OCI-LY1 (cell line): ENCODE data around the gene NSG1.

Experiments used
- CTCF ChIP-seq: fragments of 200-600 bp; sonication (generic), shearing (Covaris generic); IDR thresholded peaks from 2 replicates; pipeline ENCODE4 v1.5.1; 2017; ENCODE audit warnings: mild to moderate bottlenecking, antibody characterized with exemption, low read length, moderate library complexity, mixed read lengths
- EZH2 ChIP-seq: fragments of 200-600 bp; sonication (generic), shearing (Covaris generic); IDR thresholded peaks from 2 replicates; pipeline ENCODE4 v1.8.0; 2017; ENCODE audit warnings: borderline replicate concordance, mixed run types, mild to moderate bottlenecking, antibody characterized with exemption, low read length, moderate library complexity, mixed read lengths

GRCh38 chr4:4461850-4462249 is 74.9 kb downstream of the NSG1 start:
- TF ChIP-seq EZH2 (no peak), CTCF (no peak)
